HEK293T (cell line): Measurements from ENCODE around the gene PUDP.

ENCODE experiments used
- CTCF ChIA-PET: fragments of 350-600 bp; formaldehyde crosslinking; extraction: SDS; loops from one replicate; lab custom pipeline; 2021; ENCODE audit warnings: antibody characterized with exemption, inconsistent platforms; lab: Yijun Ruan, JAX
- POLR2A ChIA-PET: fragments of 350-600 bp; formaldehyde crosslinking; extraction: SDS; loops from one replicate; lab custom pipeline; 2020; ENCODE audit warnings: antibody characterized with exemption, inconsistent platforms; lab: Yijun Ruan, JAX
- DNase-seq: peaks from one replicate; pipeline ENCODE4 v3.0.0; 2012; ENCODE audit warnings: mixed read lengths; ENCODE audit errors: extremely low spot score
- ARNT ChIP-seq: fragments of 450-650 bp; IDR thresholded peaks from 2 replicates; pipeline ENCODE4 v1.6.1; 2017; ENCODE audit warnings: mild to moderate bottlenecking
- BHLHE40 ChIP-seq: fragments of 450-650 bp; IDR thresholded peaks from 2 replicates; pipeline ENCODE4 v1.6.1; 2016; ENCODE audit warnings: mild to moderate bottlenecking, moderate library complexity, borderline replicate concordance
- CTBP1 ChIP-seq: fragments of 450-650 bp; IDR thresholded peaks from 2 replicates; pipeline ENCODE4 v1.6.1; 2016; ENCODE audit warnings: borderline replicate concordance
- ELF4 ChIP-seq: fragments of 450-650 bp; IDR thresholded peaks from 2 replicates; pipeline ENCODE4 v1.6.1; 2017; ENCODE audit warnings: antibody characterized with exemption
- FOXA1 ChIP-seq: fragments of 450-650 bp; IDR thresholded peaks from 2 replicates; pipeline ENCODE4 v1.6.1; 2016; ENCODE audit warnings: mild to moderate bottlenecking
- FOXK2 ChIP-seq: fragments of 450-650 bp; IDR thresholded peaks from 2 replicates; pipeline ENCODE4 v1.6.1; 2016; ENCODE audit warnings: mild to moderate bottlenecking
- FOXM1 ChIP-seq: fragments of 450-650 bp; IDR thresholded peaks from 2 replicates; pipeline ENCODE4 v1.6.1; 2017; ENCODE audit warnings: mild to moderate bottlenecking, borderline replicate concordance
- HDGF ChIP-seq: fragments of 450-650 bp; IDR thresholded peaks from 2 replicates; pipeline ENCODE4 v1.6.1; 2017; ENCODE audit warnings: antibody characterized with exemption, borderline replicate concordance
- L3MBTL2 ChIP-seq: fragments of 450-650 bp; conservative IDR thresholded peaks from 2 replicates; pipeline ENCODE4 v1.6.1; 2016; ENCODE audit warnings: mild to moderate bottlenecking
- LEF1 ChIP-seq: fragments of 450-650 bp; IDR thresholded peaks from 2 replicates; pipeline ENCODE4 v1.6.1; 2017; ENCODE audit warnings: mild to moderate bottlenecking, borderline replicate concordance
- NFRKB ChIP-seq: fragments of 450-650 bp; IDR thresholded peaks from 2 replicates; pipeline ENCODE4 v1.6.1; 2016; ENCODE audit warnings: mild to moderate bottlenecking, moderate library complexity
- PKNOX1 ChIP-seq: fragments of 450-650 bp; IDR thresholded peaks from 2 replicates; pipeline ENCODE4 v1.6.1; 2016
- SP1 ChIP-seq: fragments of 450-650 bp; IDR thresholded peaks from 2 replicates; pipeline ENCODE4 v1.6.1; 2017
- SUZ12 ChIP-seq: fragments of 450-650 bp; IDR thresholded peaks from 2 replicates; pipeline ENCODE4 v1.6.1; 2016; ENCODE audit warnings: mild to moderate bottlenecking
- TARDBP ChIP-seq: fragments of 450-650 bp; IDR thresholded peaks from 2 replicates; pipeline ENCODE4 v1.6.1; 2016
- ZNF384 ChIP-seq: fragments of 450-650 bp; IDR thresholded peaks from 2 replicates; pipeline ENCODE4 v1.6.1; 2016

Gene PUDP

GRCh38 chrX:7071390-7071789 is 76.6 kb downstream of the PUDP start:
- ChIA-PET POLR2A (no interaction called here), CTCF (no interaction called here)
- DNase-seq, result no peak
- no peak for TF ChIP-seq ZNF384
- TF ChIP-seq L3MBTL2, result no peak
- no peak for TF ChIP-seq BHLHE40
- no peak for TF ChIP-seq SP1
- no peak for TF ChIP-seq FOXK2
- TF ChIP-seq TARDBP, result no peak
- TF ChIP-seq ELF4, result no peak
- no peak for TF ChIP-seq LEF1
- no peak for TF ChIP-seq NFRKB
- no peak for TF ChIP-seq CTBP1
- no peak for TF ChIP-seq HDGF
- TF ChIP-seq FOXA1, result no peak

- no peak for DNase-seq
- TF ChIP-seq FOXK2 (no peak), CTBP1 (no peak), BHLHE40 (no peak), ZNF384 (no peak), SP1 (no peak), NFRKB (no peak), FOXA1 (no peak)
- CTCF ChIA-PET, result no interaction called here
- POLR2A ChIA-PET, result no interaction called here
Observed at GRCh38 chrX:7069556-7069955, 78.4 kb downstream of the PUDP start.

GRCh38 chrX:7068939-7069367 is 79.0 kb downstream of the PUDP start:
- TF ChIP-seq SUZ12, result no peak
- TF ChIP-seq TARDBP, result no peak
- no peak for TF ChIP-seq CTBP1
- TF ChIP-seq ZNF384, result no peak
- no peak for TF ChIP-seq HDGF
- no peak for TF ChIP-seq FOXA1
- no peak for DNase-seq

GRCh38 chrX:7067256-7067655 is 80.7 kb downstream of the PUDP start:
- CTCF ChIA-PET, result no interaction called here

More at GRCh38 chrX:7068939-7069367, 79.0 kb downstream of the PUDP start:
- ChIA-PET CTCF (no interaction called here), POLR2A (no interaction called here)

GRCh38 chrX:7065473-7065872 is 82.5 kb downstream of the PUDP start:
- CTCF ChIA-PET, result no interaction called here
- no peak for DNase-seq
- POLR2A ChIA-PET, result no interaction called here
- TF ChIP-seq ELF4, result no peak
- TF ChIP-seq FOXK2, result no peak
- no peak for TF ChIP-seq CTBP1
- no peak for TF ChIP-seq NFRKB
- no peak for TF ChIP-seq SUZ12
- TF ChIP-seq SP1, result no peak

More at GRCh38 chrX:7067256-7067655, 80.7 kb downstream of the PUDP start:
- POLR2A ChIA-PET, result no interaction called here
- TF ChIP-seq ZNF384, result no peak
- no peak for TF ChIP-seq HDGF
- TF ChIP-seq FOXK2, result no peak
- TF ChIP-seq ARNT, result no peak
- no peak for TF ChIP-seq SP1
- no peak for TF ChIP-seq NFRKB
- no peak for TF ChIP-seq SUZ12
- no peak for TF ChIP-seq BHLHE40
- TF ChIP-seq PKNOX1, result no peak
- DNase-seq, result no peak

- ChIA-PET POLR2A (no interaction called here), CTCF (no interaction called here)
- TF ChIP-seq FOXK2 (no peak), ARNT (no peak), HDGF (no peak), CTBP1 (no peak), BHLHE40 (no peak), NFRKB (no peak), ZNF384 (no peak), PKNOX1 (no peak), SUZ12 (no peak), SP1 (no peak), FOXA1 (no peak), FOXM1 (no peak), L3MBTL2 (no peak), LEF1 (no peak), TARDBP (no peak)
- DNase-seq, result no peak
Observed at GRCh38 chrX:7062903-7063302, 85.0 kb downstream of the PUDP start.

GRCh38 chrX:7062276-7062675 is 85.7 kb downstream of the PUDP start:
- DNase-seq, result no peak
- ChIA-PET POLR2A (no interaction called here), CTCF (no interaction called here)
- no peak for TF ChIP-seq BHLHE40
- TF ChIP-seq FOXM1, result no peak

GRCh38 chrX:7061429-7061828 is 86.5 kb downstream of the PUDP start:
- TF ChIP-seq ARNT, result no peak
- no peak for TF ChIP-seq NFRKB
- no peak for TF ChIP-seq FOXK2
- no peak for TF ChIP-seq LEF1
- TF ChIP-seq PKNOX1, result no peak
- TF ChIP-seq CTBP1, result no peak
- TF ChIP-seq FOXM1, result no peak
- TF ChIP-seq BHLHE40, result no peak
- TF ChIP-seq SP1, result no peak
- TF ChIP-seq FOXA1, result no peak
- ChIA-PET POLR2A (no interaction called here), CTCF (no interaction called here)
- no peak for DNase-seq
